Activated T-helper 1 cell treated with anti-CD3 and anti-CD28 coated beads, Interleukin-12 subunit alpha, Interleukin-12 subunit beta, Interleukin-2, Interleukin-4 antibody, amounts not matched to agents 30 ng/mL and 10 ng/mL and 1 ng/mL, durations not matched to agents 14 hours and 24 hours and 36 hours (primary cell): Measurements from ENCODE around the gene ARVCF. TPM values are rescaled to one million over a fixed set of nuclear protein-coding genes. Genes with fewer than 3 reads are reported as not detected.

Experiments used
- DNase-seq: peaks from one replicate; pipeline ENCODE4 v3.0.0; 2021; ENCODE audit warnings: low spot score
- H3K27ac Mint-ChIP-seq: one replicate; pipeline ENCODE4 v1.8.0; 2021; ENCODE audit warnings: mild to moderate bottlenecking, mixed read lengths
- H3K27me3 Mint-ChIP-seq: one replicate; pipeline ENCODE4 v1.8.0; 2022; ENCODE audit warnings: mild to moderate bottlenecking, moderate library complexity, mixed read lengths; ENCODE audit not compliant: insufficient read depth
- H3K36me3 Mint-ChIP-seq: one replicate; pipeline ENCODE4 v1.8.0; 2021; ENCODE audit warnings: low read depth, mixed read lengths
- H3K4me1 Mint-ChIP-seq: one replicate; pipeline ENCODE4 v1.8.0; 2021; ENCODE audit warnings: low read depth, mixed read lengths
- H3K4me3 Mint-ChIP-seq: one replicate; pipeline ENCODE4 v1.8.0; 2021; ENCODE audit warnings: mild to moderate bottlenecking, moderate library complexity, mixed read lengths
- H3K9me3 Mint-ChIP-seq: one replicate; pipeline ENCODE4 v1.8.0; 2021; ENCODE audit warnings: mixed read lengths
- intact Hi-C: fragments of 100-400 bp; cut with micrococcal nuclease; formaldehyde crosslinking; loops from one replicate; pipeline ENCODE4 v1.15.1; 2024
- total RNA-seq: library from RNA; stranded (reverse); gene quantifications from 2 replicates; pipeline ENCODE4 v1.2.3, GENCODE V29; 2022

The ARVCF gene
- total RNA-seq, 1 donor from 2014 or later, result 2.4 TPM

- Mint-ChIP-seq H3K4me3 (no peak overlapping the region), H3K27ac (no peak overlapping the region), H3K27me3 (no peaks in the 10 kb centered on the region), H3K36me3 (peaks cover 6% of the 10 kb centered on the region), H3K4me1 (peaks cover 4% of the 10 kb centered on the region), H3K9me3 (no peaks in the 10 kb centered on the region)
- intact Hi-C loops, result no loop called here
- DNase-seq, result no peak
Observed at GRCh38 chr22:20033045-20033706, 16.6 kb upstream of the ARVCF start.

GRCh38 chr22:20032407-20032991 is 15.9 kb upstream of the ARVCF start:
- H3K4me1 Mint-ChIP-seq, result peaks cover 4% of the 10 kb centered on the region
- no peaks in the 10 kb centered on the region for H3K27me3 Mint-ChIP-seq
- no peak overlapping the region for H3K4me3 Mint-ChIP-seq
- H3K9me3 Mint-ChIP-seq, result no peaks in the 10 kb centered on the region
- H3K27ac Mint-ChIP-seq, result no peak overlapping the region
- H3K36me3 Mint-ChIP-seq, result peaks cover 6% of the 10 kb centered on the region
- intact Hi-C loops, result no loop called here
- no peak for DNase-seq

GRCh38 chr22:20031732-20032406 is 15.2 kb upstream of the ARVCF start:
- no peak for DNase-seq
- Mint-ChIP-seq H3K9me3 (no peaks in the 10 kb centered on the region), H3K36me3 (peaks cover 3% of the 10 kb centered on the region), H3K27ac (no peak overlapping the region), H3K4me1 (peaks cover 3% of the 10 kb centered on the region), H3K27me3 (no peaks in the 10 kb centered on the region), H3K4me3 (no peak overlapping the region)
- intact Hi-C loops, result no loop called here

- DNase-seq, result no peak
- no peaks in the 10 kb centered on the region for H3K27me3 Mint-ChIP-seq
- no peaks in the 10 kb centered on the region for H3K9me3 Mint-ChIP-seq
- intact Hi-C loops, result no loop called here
- no peak overlapping the region for H3K27ac Mint-ChIP-seq
- H3K4me1 Mint-ChIP-seq, result no peaks in the 10 kb centered on the region
- H3K36me3 Mint-ChIP-seq, result no peaks in the 10 kb centered on the region
- H3K4me3 Mint-ChIP-seq, result no peak overlapping the region
Observed at GRCh38 chr22:20029550-20030225, 13.1 kb upstream of the ARVCF start.

- Mint-ChIP-seq H3K36me3 (no peaks in the 10 kb centered on the region), H3K9me3 (no peaks in the 10 kb centered on the region), H3K4me1 (no peaks in the 10 kb centered on the region), H3K27me3 (no peaks in the 10 kb centered on the region), H3K27ac (no peak overlapping the region), H3K4me3 (no peak overlapping the region)
- DNase-seq, result no peak
- intact Hi-C loops, result no loop called here
Observed at GRCh38 chr22:20028855-20029549, 12.4 kb upstream of the ARVCF start.

GRCh38 chr22:20027966-20028854 is 11.6 kb upstream of the ARVCF start:
- H3K9me3 Mint-ChIP-seq, result no peaks in the 10 kb centered on the region
- intact Hi-C loops, result no loop called here
- H3K27ac Mint-ChIP-seq, result no peak overlapping the region
- no peak overlapping the region for H3K4me3 Mint-ChIP-seq
- no peaks in the 10 kb centered on the region for H3K4me1 Mint-ChIP-seq
- DNase-seq, result no peak
- no peaks in the 10 kb centered on the region for H3K36me3 Mint-ChIP-seq
- no peaks in the 10 kb centered on the region for H3K27me3 Mint-ChIP-seq

GRCh38 chr22:20026996-20027601 is 10.5 kb upstream of the ARVCF start:
- Mint-ChIP-seq H3K27me3 (no peaks in the 10 kb centered on the region), H3K36me3 (no peaks in the 10 kb centered on the region), H3K4me1 (peaks cover 6% of the 10 kb centered on the region), H3K4me3 (no peak overlapping the region), H3K9me3 (no peaks in the 10 kb centered on the region), H3K27ac (no peak overlapping the region)
- intact Hi-C loops, result no loop called here
- DNase-seq, result no peak

- Mint-ChIP-seq H3K27me3 (no peaks in the 10 kb centered on the region), H3K36me3 (no peaks in the 10 kb centered on the region), H3K9me3 (no peaks in the 10 kb centered on the region), H3K27ac (no peak overlapping the region), H3K4me3 (no peak overlapping the region), H3K4me1 (peaks cover 13% of the 10 kb centered on the region)
- DNase-seq, result no peak
- intact Hi-C loops, result no loop called here
Observed at GRCh38 chr22:20026204-20026908, 9.7 kb upstream of the ARVCF start.

GRCh38 chr22:20025401-20026203 is 9.0 kb upstream of the ARVCF start:
- Mint-ChIP-seq H3K4me1 (peaks cover 15% of the 10 kb centered on the region), H3K27me3 (no peaks in the 10 kb centered on the region), H3K4me3 (peak overlapping the region; percentile 30), H3K27ac (no peak overlapping the region), H3K36me3 (no peaks in the 10 kb centered on the region), H3K9me3 (no peaks in the 10 kb centered on the region)
- DNase-seq, result no peak
- intact Hi-C loops, result no loop called here

GRCh38 chr22:20024650-20025397 is 8.2 kb upstream of the ARVCF start:
- peaks cover 3% of the 10 kb centered on the region for H3K27me3 Mint-ChIP-seq
- H3K4me1 Mint-ChIP-seq, result peaks cover 22% of the 10 kb centered on the region
- DNase-seq, result no peak
- H3K27ac Mint-ChIP-seq, result no peak overlapping the region
- intact Hi-C loops, result no loop called here
- H3K9me3 Mint-ChIP-seq, result no peaks in the 10 kb centered on the region
- H3K4me3 Mint-ChIP-seq, result no peak overlapping the region
- no peaks in the 10 kb centered on the region for H3K36me3 Mint-ChIP-seq
